HTR-8/SVneo (cell line): ENCODE measurements around the gene LRCOL1.

Experiments
- DNase-seq: peaks from one replicate; pipeline ENCODE4 v3.0.0; 2011; ENCODE audit warnings: low spot score, mixed read lengths; ENCODE audit not compliant: insufficient read length
- FAIRE-seq: peaks from 2 replicates; lab custom pipeline; 2011; peaks lifted over from hg19 to GRCh38; lab: Jason Lieb, UNC

The LRCOL1 gene

GRCh38 chr12:132638541-132639408, 28.4 kb upstream of the LRCOL1 start:
- FAIRE-seq (peak; percentile 64), DNase-seq (peak; percentile 56)

GRCh38 chr12:132637811-132638210, 27.4 kb upstream of the LRCOL1 start:
- DNase-seq (no peak), FAIRE-seq (no peak)

- DNase-seq (no peak), FAIRE-seq (no peak)
Observed at GRCh38 chr12:132635076-132635955, 24.9 kb upstream of the LRCOL1 start.

- no peak for FAIRE-seq
Observed at GRCh38 chr12:132634411-132634990, 24.1 kb upstream of the LRCOL1 start.

GRCh38 chr12:132633901-132634300, 23.5 kb upstream of the LRCOL1 start:
- DNase-seq (no peak), FAIRE-seq (no peak)

More at GRCh38 chr12:132634411-132634990, 24.1 kb upstream of the LRCOL1 start:
- no peak for DNase-seq

GRCh38 chr12:132633398-132633797, 23.0 kb upstream of the LRCOL1 start:
- FAIRE-seq (no peak), DNase-seq (no peak)

- DNase-seq (no peak), FAIRE-seq (no peak)
Observed at GRCh38 chr12:132632521-132633228, 22.3 kb upstream of the LRCOL1 start.

- FAIRE-seq (no peak), DNase-seq (no peak)
Observed at GRCh38 chr12:132631666-132632065, 21.3 kb upstream of the LRCOL1 start.

GRCh38 chr12:132630672-132631071, 20.3 kb upstream of the LRCOL1 start:
- no peak for DNase-seq
- peak; percentile 4 for FAIRE-seq

- no peak for FAIRE-seq
Observed at GRCh38 chr12:132629330-132629729, 18.9 kb upstream of the LRCOL1 start.

GRCh38 chr12:132625731-132626430, 15.5 kb upstream of the LRCOL1 start:
- no peak for FAIRE-seq

More at GRCh38 chr12:132629330-132629729, 18.9 kb upstream of the LRCOL1 start:
- DNase-seq = no peak

GRCh38 chr12:132624910-132625630, 14.7 kb upstream of the LRCOL1 start:
- DNase-seq (no peak), FAIRE-seq (no peak)

More at GRCh38 chr12:132625731-132626430, 15.5 kb upstream of the LRCOL1 start:
- DNase-seq = no peak

- no peak for DNase-seq
- no peak for FAIRE-seq
Observed at GRCh38 chr12:132624186-132624855, 13.9 kb upstream of the LRCOL1 start.

- FAIRE-seq = no peak
Observed at GRCh38 chr12:132623072-132623869, 12.9 kb upstream of the LRCOL1 start.

GRCh38 chr12:132622437-132623071, 12.2 kb upstream of the LRCOL1 start:
- peak; percentile 48 for DNase-seq
- FAIRE-seq = no peak

More at GRCh38 chr12:132623072-132623869, 12.9 kb upstream of the LRCOL1 start:
- no peak for DNase-seq

- no peak for FAIRE-seq
Observed at GRCh38 chr12:132621657-132622435, 11.5 kb upstream of the LRCOL1 start.

More at GRCh38 chr12:132621657-132622435, 11.5 kb upstream of the LRCOL1 start:
- DNase-seq = no peak
